UCSD-AML1 (cell line): ENCODE measurements around the gene CD163L1.
"Not testable (repeated sequence)": the region's sequence is repeated elsewhere in the genome, so short reads cannot be mapped to it uniquely, and the experiment has no call there.

Experiments used
- DNase-seq: peaks from one replicate; lab custom pipeline; 2025; ENCODE audit not compliant: unreplicated experiment; lab: John Stamatoyannopoulos, UW

CD163L1 gene

GRCh38 chr12:7444076-7444475 lies at the start of gene CD163L1:
Gene CD163L1 (minus strand): TSS chr12:7444153. CDS start chr12:7444127, 26 bp downstream.
- no peak for DNase-seq

- no peak for DNase-seq
Measured at GRCh38 chr12:7493006-7493405, 49.1 kb upstream of the CD163L1 start.

- DNase-seq = no peak
Measured at GRCh38 chr12:7486512-7486911, 42.6 kb upstream of the CD163L1 start.

DNA sequence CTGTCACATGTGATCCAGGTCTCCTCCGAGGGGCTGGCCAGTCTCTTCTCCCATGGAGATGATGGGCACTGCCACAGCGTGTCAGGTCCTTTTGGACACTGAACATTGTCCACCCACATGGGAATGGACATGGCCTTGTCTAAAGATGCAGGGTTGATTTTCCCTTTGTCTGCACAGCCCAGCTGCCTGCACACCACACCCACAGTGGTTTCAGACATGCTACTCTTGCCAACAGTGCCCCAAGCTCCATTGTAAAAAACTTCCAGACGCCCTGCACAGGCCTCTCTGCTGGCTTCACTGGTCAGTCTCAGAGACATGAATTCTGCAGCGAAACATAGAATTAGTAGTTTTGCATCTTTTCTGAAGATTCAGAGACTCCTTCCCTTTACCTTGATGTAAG lies 41.1 kb upstream of the CD163L1 start:
- DNase-seq = no peak

GRCh38 chr12:7483343-7483742 lies 39.4 kb upstream of the CD163L1 start:
- no peak for DNase-seq

DNA sequence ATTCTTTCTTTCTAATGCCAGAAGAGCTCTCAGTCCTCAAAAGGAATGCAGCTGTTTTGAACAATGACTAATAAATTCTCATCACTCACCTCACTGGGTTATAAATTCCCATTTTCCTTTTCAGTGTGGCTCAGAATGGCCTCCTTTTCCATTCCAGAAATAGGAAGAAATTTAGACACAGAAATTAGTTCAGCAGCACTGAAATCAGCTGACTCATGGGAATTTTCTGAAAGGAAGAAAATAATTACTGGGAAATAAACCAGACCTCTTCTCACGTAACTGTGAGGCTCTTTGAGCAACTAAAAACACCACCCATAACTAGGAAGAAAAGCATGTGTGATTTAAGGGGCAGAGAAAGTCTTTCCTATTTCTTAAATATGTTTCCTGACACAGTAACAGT lies 35.8 kb upstream of the CD163L1 start:
- no peak for DNase-seq

GRCh38 chr12:7472060-7472459 lies 28.1 kb upstream of the CD163L1 start:
- no peak for DNase-seq

- DNase-seq = peak; percentile 38
Measured at GRCh38 chr12:7460375-7461259, 16.7 kb upstream of the CD163L1 start.

GRCh38 chr12:7459973-7460372 lies 16.0 kb upstream of the CD163L1 start:
- no peak for DNase-seq

GRCh38 chr12:7451756-7452155 lies 7.8 kb upstream of the CD163L1 start:
- no peak for DNase-seq

DNA sequence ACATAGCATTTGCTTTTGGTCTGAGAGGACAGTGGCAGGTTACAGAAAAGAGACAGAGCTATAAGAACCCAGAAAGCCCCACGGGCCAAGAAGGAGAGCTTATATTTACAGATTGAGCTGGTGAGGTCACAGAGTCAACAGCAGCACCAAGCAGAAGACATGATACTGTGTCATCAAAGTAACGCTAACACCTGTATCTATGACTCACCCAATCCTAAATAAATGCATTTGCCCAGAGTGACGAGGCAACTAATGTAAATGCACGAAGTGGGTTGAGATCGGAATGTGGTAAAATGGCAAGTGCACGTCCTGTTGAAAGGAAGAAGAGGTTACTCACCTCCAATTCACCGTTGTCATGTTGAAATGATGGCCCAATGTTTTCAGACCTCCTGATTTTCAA lies 6.7 kb upstream of the CD163L1 start:
- no peak for DNase-seq

GRCh38 chr12:7448099-7448498 lies 4.1 kb upstream of the CD163L1 start:
- DNase-seq = no peak

- DNase-seq = no peak
Measured at GRCh38 chr12:7444537-7444936, 584 bp upstream of the CD163L1 start.

DNA sequence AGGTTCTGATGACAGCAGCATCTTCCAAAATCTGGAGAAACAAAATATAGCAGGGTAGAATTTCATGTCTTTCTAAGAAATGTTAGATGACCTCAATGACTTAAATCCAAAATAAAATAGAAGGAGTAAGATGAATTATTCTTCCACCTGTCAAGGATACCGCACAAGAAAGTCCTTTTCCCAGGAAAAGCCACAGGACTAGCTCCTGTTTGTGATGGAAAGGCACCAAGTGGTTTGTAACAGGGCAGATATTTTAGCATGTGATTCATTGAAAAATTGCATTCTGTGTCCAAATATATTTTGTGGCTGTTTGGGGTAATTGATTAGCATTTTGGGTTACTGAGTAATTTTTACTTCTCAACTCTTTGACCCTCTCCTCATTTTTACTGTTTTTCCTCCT lies 2.7 kb downstream of the CD163L1 start:
- DNase-seq = no peak

DNA sequence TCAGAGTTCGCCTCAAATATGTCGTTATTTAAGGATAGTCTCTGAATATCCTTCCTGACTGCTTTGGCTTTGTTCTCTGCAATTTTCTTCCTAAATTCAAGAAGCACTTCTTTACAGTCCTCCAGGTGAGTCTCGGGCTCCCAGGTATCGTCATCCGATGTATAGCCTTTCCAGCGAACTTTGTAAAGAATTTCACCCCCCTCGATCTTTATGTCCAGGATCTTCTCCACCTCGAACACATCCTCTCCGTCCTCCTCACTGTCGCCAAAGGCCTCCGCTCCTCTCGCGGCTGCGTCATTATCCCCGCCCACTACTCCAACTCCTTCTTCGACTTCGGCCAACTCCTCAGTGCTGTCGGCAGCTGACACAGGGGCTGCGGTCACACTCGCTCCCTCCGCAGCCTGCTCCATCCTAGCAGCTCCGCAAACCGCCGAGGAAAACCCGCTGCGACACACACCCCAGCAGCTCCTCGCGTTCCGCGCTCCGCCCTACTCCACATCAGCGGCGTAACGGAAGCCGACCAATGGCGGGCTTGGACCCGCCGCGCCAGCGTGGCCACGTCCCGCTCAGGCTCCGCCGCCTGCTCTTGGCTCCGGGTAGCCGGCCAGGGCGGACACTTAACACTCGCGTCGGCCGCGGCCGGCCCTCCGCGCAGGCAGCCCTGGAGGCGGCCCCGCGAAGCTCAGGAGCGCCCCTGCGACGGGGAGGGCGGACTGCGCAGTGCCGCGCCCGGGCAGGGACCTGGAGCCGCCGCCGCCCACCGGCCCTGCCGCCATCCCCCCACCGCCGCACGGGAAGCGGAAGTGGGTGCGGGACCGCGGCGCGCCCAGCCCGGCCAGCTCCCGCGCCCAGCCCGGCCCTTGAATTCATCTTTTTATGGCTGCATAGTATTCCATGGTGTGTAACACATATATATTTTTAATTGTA lies 4.1 kb downstream of the CD163L1 start:
- no peak for DNase-seq

- DNase-seq = not testable (repeated sequence)
Measured at GRCh38 chr12:7438291-7438995, 5.5 kb downstream of the CD163L1 start.

DNA sequence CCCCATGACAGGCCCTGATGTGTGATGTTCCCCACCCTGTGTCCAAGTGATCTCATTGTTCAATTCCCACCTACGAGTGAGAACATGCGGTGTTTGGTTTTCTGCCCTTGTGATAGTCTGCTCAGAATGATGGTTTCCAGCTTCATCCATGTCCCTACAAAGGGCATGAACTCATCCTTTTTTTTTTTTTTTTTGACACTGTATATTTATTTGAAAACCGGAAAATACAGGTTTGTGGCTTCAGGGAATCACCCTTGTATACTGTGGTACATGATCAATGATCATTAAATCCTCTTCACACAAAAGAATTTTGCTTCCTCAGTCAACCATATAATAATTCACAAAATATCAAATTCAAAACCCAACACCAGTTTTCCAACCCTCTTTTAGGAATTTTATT lies 6.5 kb downstream of the CD163L1 start:
- not testable (repeated sequence) for DNase-seq

DNA sequence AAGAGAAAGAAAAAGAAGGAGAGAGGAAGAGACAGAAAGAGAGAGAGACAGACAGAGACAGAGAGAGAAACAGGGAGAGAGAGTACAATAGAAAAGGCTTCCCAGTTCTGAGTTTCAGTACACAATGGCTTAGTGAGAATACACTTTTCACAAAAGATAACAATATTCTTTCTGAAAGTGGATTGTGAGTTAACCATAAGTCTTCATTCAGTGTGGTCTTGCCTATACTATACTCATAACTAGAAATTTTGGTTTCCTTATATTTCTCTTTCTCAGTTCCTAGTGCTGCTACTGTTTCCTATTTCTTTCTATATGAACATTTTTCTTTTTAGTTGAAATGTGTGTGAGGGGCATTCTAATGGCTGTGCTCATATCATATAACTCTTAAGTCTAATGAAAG lies 9.3 kb downstream of the CD163L1 start:
- no peak for DNase-seq

- DNase-seq = no peak
Measured at GRCh38 chr12:7433276-7433822, 10.6 kb downstream of the CD163L1 start.

GRCh38 chr12:7431993-7432685 lies 11.8 kb downstream of the CD163L1 start:
- DNase-seq = no peak
